Prostate gland (tissue), 2 donors: Measurements from ENCODE around the gene CEP126. TPM values are rescaled to one million over a fixed set of nuclear protein-coding genes. Genes with fewer than 3 reads are reported as not detected.

Experiments used
- DNase-seq: peaks from one replicate; pipeline ENCODE4 v3.0.0-alpha.2; 2019; ENCODE audit warnings: low spot score
- H3K27ac ChIP-seq, 2 donors: fragments of 200-600 bp; sonication (generic); 2 replicates each; pipeline ENCODE4 v1.5.1; 2017 to 2019
- H3K27me3 ChIP-seq: fragments of 200-600 bp; sonication (generic); replicated peaks from 2 replicates; pipeline ENCODE4 v1.5.1; 2019; ENCODE audit not compliant: insufficient read depth
- H3K36me3 ChIP-seq, 2 donors: fragments of 200-600 bp; sonication (generic); 1 replicate in 1 of 2; 2 replicates in 1 of 2; pipeline versions ENCODE4 v1.5.1 to v1.8.1; 2017 to 2019
- H3K4me1 ChIP-seq: fragments of 200-600 bp; sonication (generic); replicated peaks from 2 replicates; pipeline ENCODE4 v1.5.1; 2019
- H3K4me3 ChIP-seq, 2 donors: fragments of 200-600 bp; sonication (generic); 2 replicates each; pipeline ENCODE4 v1.5.1; 2017 to 2019
- H3K9me3 ChIP-seq: fragments of 200-600 bp; sonication (generic); 2 replicates; pipeline ENCODE4 v1.5.1; 2017
- POLR2A ChIP-seq: fragments of 450-650 bp; IDR thresholded peaks from one replicate; pipeline ENCODE4 v1.6.1; 2016; ENCODE audit warnings: antibody characterized with exemption, mild to moderate bottlenecking
- POLR2AphosphoS5 ChIP-seq: sonication (generic); formaldehyde crosslinking; IDR thresholded peaks from one replicate; pipeline ENCODE4 v1.6.1; 2017; ENCODE audit warnings: antibody characterized with exemption
- WGBS: methylation state at CpG from one replicate; pipeline ENCODE4 v1.1.5; 2018; 5-methylcytosine and 5-hydroxymethylcytosine counted together
- intact Hi-C: fragments of 100-400 bp; cut with DNase I; formaldehyde crosslinking; loops from one replicate; pipeline ENCODE4 v1.14.2; 2022
- total RNA-seq, 2 donors: library from RNA; depleted of rRNA; stranded (reverse); fragments of >200 nt; gene quantifications; one replicate each; pipeline ENCODE4 v1.1.0, GENCODE V29; 2016
- TF ChIP-seq, protein P1 (sequence below), 4 experiments: fragments of 200-600 bp in 2 of 4; fragments of 450-650 bp in 2 of 4; sonication (generic) in 2 of 4; IDR thresholded peaks; 1 replicate in 3 of 4; 2 replicates in 1 of 4; pipeline ENCODE4 v1.5.1; 2016 to 2019; ENCODE audit warnings: antibody characterized with exemption in 4 of 4, mild to moderate bottlenecking in 2 of 4, moderate library complexity in 2 of 4

CEP126 gene
- total RNA-seq, 2 donors from 2014 or later: 2.0 to 15.2 TPM

DNA sequence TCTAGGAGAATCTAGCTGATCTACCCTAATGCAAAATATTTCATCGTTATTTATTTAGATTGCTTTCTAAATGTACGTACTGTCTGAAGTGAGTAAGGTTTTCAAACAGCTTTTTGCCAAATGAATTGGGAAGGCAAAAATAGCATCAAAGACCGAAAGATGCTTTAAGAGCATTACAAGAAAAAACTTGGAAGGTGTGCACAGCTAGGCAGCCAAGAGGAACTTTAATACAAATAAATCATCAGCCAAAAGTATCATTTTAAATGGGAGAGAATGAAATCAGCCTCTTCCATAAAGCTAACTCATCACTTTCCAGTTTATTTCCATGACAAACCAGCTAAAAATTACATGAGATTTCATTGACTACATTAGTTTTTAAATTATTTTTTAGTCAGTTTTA lies 102.2 kb downstream of the CEP126 start:
- intact Hi-C loops: no loop called here
- WGBS: 11% methylated on average over 3 of the region's 3 CpGs
- Histone ChIP-seq H3K4me3 (no peak overlapping the region), H3K27me3 (no peaks in the 10 kb centered on the region), H3K9me3 (no peaks in the 10 kb centered on the region), H3K27ac (no peak overlapping the region), H3K4me1 (no peaks in the 10 kb centered on the region), H3K36me3 (no peaks in the 10 kb centered on the region)
- TF ChIP-seq, protein P1, sequence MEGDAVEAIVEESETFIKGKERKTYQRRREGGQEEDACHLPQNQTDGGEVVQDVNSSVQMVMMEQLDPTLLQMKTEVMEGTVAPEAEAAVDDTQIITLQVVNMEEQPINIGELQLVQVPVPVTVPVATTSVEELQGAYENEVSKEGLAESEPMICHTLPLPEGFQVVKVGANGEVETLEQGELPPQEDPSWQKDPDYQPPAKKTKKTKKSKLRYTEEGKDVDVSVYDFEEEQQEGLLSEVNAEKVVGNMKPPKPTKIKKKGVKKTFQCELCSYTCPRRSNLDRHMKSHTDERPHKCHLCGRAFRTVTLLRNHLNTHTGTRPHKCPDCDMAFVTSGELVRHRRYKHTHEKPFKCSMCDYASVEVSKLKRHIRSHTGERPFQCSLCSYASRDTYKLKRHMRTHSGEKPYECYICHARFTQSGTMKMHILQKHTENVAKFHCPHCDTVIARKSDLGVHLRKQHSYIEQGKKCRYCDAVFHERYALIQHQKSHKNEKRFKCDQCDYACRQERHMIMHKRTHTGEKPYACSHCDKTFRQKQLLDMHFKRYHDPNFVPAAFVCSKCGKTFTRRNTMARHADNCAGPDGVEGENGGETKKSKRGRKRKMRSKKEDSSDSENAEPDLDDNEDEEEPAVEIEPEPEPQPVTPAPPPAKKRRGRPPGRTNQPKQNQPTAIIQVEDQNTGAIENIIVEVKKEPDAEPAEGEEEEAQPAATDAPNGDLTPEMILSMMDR (IDR thresholded peaks at IDR 0.05): no peak
- TF ChIP-seq POLR2AphosphoS5: peak; percentile 55
- no peak for DNase-seq

DNA sequence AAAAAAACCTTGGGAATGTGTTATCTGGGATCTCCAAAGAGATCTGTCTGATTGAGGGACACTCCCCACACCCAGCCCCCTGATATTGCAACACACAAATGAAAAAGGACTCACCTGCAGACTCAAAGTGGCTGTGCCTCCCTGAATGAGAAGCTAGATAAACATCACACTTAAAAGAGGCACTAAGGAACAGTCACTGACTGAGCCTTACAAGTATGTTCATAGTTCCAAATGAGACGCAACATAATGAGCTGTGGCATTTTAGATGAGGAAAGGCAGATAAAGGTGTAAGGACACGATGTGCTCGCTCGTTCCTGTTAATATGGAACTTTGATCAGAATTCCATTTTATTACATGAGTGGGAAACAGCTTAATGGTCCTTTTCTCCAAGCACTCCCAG lies 111.4 kb downstream of the CEP126 start:
- Histone ChIP-seq H3K27ac (peak overlapping the region in 1 of 2 donors; percentile 5), H3K4me1 (no peaks in the 10 kb centered on the region), H3K4me3 (no peak overlapping the region), H3K27me3 (no peaks in the 10 kb centered on the region), H3K36me3 (no peaks in the 10 kb centered on the region), H3K9me3 (no peaks in the 10 kb centered on the region)
- TF ChIP-seq, protein P1 (IDR thresholded peaks at IDR 0.05): no peak
- peak; percentile 37 for TF ChIP-seq POLR2AphosphoS5
- TF ChIP-seq POLR2A: no peak
- intact Hi-C loops: no loop called here
- DNase-seq: no peak
- WGBS: 13% methylated on average over 4 of the region's 4 CpGs

DNA sequence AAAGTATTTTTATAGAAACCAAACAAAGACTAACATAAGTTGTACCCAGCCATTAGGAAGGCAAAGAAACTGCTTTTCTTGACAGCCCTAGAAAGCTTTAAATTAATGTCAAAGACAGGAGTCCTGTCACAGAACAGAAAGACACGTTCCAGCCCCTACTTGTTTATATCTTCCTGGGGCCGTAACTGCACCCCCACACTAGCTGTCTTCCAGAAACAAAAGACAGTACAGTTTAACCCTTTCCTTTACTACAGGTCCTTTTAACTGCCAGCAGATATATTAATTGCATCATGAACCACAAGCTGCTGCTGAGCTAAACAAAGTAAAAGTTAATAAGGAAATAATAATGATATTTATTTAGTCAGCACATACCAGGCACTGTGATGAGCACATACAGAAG lies 112.1 kb downstream of the CEP126 start:
- TF ChIP-seq POLR2AphosphoS5 (no peak), POLR2A (no peak)
- TF ChIP-seq, protein P1 (IDR thresholded peaks at IDR 0.05): no peak
- Histone ChIP-seq H3K27ac (no peak overlapping the region), H3K9me3 (no peaks in the 10 kb centered on the region), H3K36me3 (no peaks in the 10 kb centered on the region), H3K4me1 (no peaks in the 10 kb centered on the region), H3K4me3 (no peak overlapping the region), H3K27me3 (no peaks in the 10 kb centered on the region)
- WGBS: 0% methylated on average over 2 of the region's 2 CpGs
- intact Hi-C loops: no loop called here
- no peak for DNase-seq

DNA sequence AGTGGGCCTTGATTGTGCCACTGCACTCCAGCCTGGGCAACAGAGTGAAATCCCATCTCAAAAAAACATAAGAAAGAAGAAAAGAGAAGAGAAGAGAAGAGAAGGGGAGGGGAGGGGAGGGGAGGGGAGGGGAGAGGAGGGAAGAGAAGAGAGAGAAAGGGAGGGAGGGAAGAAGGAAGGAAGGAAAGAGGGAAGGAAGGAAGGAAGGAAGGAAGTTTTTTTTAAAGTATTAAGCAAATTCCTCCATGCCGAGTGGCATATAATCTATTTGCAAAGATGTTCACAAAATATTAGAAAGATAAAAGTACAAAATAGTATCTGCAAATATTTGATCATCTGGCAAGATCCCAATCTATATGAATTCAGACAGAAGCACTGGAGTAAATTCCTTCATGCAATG lies 121.9 kb downstream of the CEP126 start:
- TF ChIP-seq, protein P1 (IDR thresholded peaks at IDR 0.05): no peak
- no peak for TF ChIP-seq POLR2A
- TF ChIP-seq POLR2AphosphoS5: no peak
- H3K4me1 ChIP-seq: no peaks in the 10 kb centered on the region
- intact Hi-C loops: no loop called here
- no peak overlapping the region for H3K4me3 ChIP-seq
- no peaks in the 10 kb centered on the region for H3K9me3 ChIP-seq
- WGBS: 74% methylated on average over 1 of the region's 1 CpG
- H3K27ac ChIP-seq: no peak overlapping the region
- no peak for DNase-seq
- H3K27me3 ChIP-seq: no peaks in the 10 kb centered on the region
- H3K36me3 ChIP-seq: no peaks in the 10 kb centered on the region

DNA sequence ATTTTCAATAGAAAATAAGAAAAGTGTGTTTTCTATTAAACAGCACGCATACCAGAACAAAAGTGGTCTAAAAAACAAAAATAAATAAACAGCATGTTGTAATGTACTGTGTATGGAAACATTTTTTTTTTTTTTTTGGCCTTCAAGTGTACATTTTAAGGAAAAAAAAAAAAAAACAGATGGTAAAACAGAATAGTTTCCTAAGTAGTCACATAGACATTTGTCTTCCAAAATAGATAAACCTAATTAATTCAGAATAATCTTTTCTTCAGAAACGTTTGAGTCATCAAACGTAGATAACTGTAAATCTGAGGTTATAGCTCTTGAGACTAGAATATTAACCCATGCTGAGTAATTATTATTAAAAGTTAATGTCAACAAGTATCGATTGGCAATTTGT lies 132.0 kb downstream of the CEP126 start:
- intact Hi-C loops: no loop called here
- H3K4me1 ChIP-seq: no peaks in the 10 kb centered on the region
- no peaks in the 10 kb centered on the region for H3K9me3 ChIP-seq
- no peaks in the 10 kb centered on the region for H3K36me3 ChIP-seq
- no peak for TF ChIP-seq POLR2AphosphoS5
- TF ChIP-seq, protein P1 (IDR thresholded peaks at IDR 0.05): no peak
- no peak for TF ChIP-seq POLR2A
- WGBS: 25% methylated on average over 4 of the region's 4 CpGs
- no peak for DNase-seq
- peak overlapping the region; percentile 71 to 79 for H3K27ac ChIP-seq
- H3K27me3 ChIP-seq: no peaks in the 10 kb centered on the region
- H3K4me3 ChIP-seq: peak overlapping the region; percentile 46
